NB4 (cell line): Measurements from ENCODE around the gene PTPN23.

Source experiments
- CTCF ChIP-seq: IDR thresholded peaks from one replicate; pipeline ENCODE4 v1.5.1; 2012; ENCODE audit warnings: low read depth, low read length
- MAX ChIP-seq: IDR thresholded peaks from 2 replicates; pipeline ENCODE4 v1.6.1; 2011; ENCODE audit warnings: low read depth, low read length
- POLR2A ChIP-seq: IDR thresholded peaks from 2 replicates; pipeline ENCODE4 v1.6.1; 2011; ENCODE audit warnings: mild to moderate bottlenecking; ENCODE audit not compliant: insufficient read length; ENCODE audit errors: extremely low read depth

- TF ChIP-seq CTCF = no peak
- no peak for TF ChIP-seq POLR2A
- no peak for TF ChIP-seq MAX
Measured at GRCh38 chr3:47436180-47436579, 55.4 kb downstream of the PTPN23 start.
